ENCODE results near the gene QRICH1.
A peak's percentile ranks its signal among the peaks of the same experiment; 100 is the strongest.

Gene QRICH1

DNA sequence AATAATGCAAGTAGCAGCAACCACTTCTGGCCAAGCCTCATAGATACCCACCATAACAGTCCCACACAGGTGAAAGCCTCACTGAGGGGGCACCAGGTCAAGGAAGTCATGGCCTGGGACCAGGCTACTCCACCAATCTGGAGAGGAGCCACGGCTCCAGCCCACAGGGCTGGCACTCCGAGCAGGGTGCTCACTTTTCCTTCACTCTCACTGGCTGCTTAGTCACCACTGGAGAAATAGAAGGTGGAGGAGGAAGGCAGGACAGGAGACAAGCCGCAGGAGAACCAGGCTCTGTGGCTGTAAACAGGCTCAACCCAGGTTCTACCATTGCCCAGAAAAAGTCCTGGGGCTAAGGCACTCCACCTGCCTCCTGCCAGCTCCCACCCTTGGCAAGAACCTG is 25.6 kb upstream of the QRICH1 start:
- H3K79me2 ChIP-seq (ENCODE audit: insufficient read depth, low read length), result peaks cover 9% of the 10 kb centered on the region; the same call in 1 of the 2 replicates
- H4K20me1 ChIP-seq (ENCODE audit: low read depth, low read length), result no peaks in the 10 kb centered on the region
- TF ChIP-seq CTCF (IDR thresholded peaks at IDR 0.05; ENCODE audit: insufficient read depth, low read length, poor library complexity, severe bottlenecking), result no peak
- no peak for TF ChIP-seq EZH2phosphoT487 (conservative IDR thresholded peaks at IDR 0.05; ENCODE audit: low read length)
- peaks cover 15% of the 10 kb centered on the region for H3F3A ChIP-seq (ENCODE audit: insufficient read depth)
- no peak overlapping the region for H3K27ac ChIP-seq (ENCODE audit: low read depth, low read length)
- H3K4me3 ChIP-seq (ENCODE audit: insufficient read depth, low read length, poor library complexity, severe bottlenecking), result peak overlapping the region; percentile 72
- H3K27me3 ChIP-seq (ENCODE audit: low read length), result no peaks in the 10 kb centered on the region
- H2AFZ ChIP-seq (ENCODE audit: low read depth, low read length, severe bottlenecking), result no peak overlapping the region
- H3K36me3 ChIP-seq (ENCODE audit: low read length), result 0 out of 2 replicates have a peak, but pooled peaks cover 3% of the 10 kb centered on the region
- H3K9me3 ChIP-seq (ENCODE audit: insufficient read depth, low read length), result no peaks in the 10 kb centered on the region
- no peaks in the 10 kb centered on the region for H3K9me2 ChIP-seq (replicated peaks; ENCODE audit: insufficient read depth, low read length)
- H3K4me2 ChIP-seq (ENCODE audit: low read depth, low read length, poor library complexity, severe bottlenecking), result peak overlapping the region; percentile 90
- H3K9ac ChIP-seq (ENCODE audit: low read length), result peak overlapping the region; percentile 94

DNA sequence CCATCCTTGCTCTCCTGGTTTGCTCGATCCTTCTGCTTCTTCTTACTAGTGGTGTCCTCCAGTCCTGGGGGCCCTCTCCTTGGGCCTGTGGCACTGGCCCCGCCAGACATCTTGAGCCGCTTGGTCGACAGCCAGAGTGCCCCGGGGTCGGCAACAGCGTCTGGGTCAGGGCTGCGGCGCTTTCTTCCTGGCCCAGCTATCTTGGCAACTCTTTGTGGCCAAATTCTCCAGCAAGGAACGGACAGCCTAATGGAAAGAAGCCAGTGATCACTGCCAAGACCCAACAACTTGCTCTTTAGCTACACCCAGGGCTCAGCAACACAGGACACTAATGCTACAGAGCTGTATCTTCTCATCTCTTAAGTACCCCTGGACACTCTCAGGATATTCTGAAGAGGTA is 25.2 kb upstream of the QRICH1 start:
- Histone ChIP-seq H3K4me3 (ENCODE audit: insufficient read depth, low read length, poor library complexity, severe bottlenecking) (no peak overlapping the region), H4K20me1 (ENCODE audit: low read depth, low read length) (no peaks in the 10 kb centered on the region), H3K9me3 (ENCODE audit: insufficient read depth, low read length) (no peaks in the 10 kb centered on the region), H3K27me3 (ENCODE audit: low read length) (no peaks in the 10 kb centered on the region), H3K9ac (ENCODE audit: low read length) (no peak overlapping the region), H3F3A (ENCODE audit: insufficient read depth) (peaks cover 15% of the 10 kb centered on the region), H3K79me2 (ENCODE audit: insufficient read depth, low read length) (peaks cover 9% of the 10 kb centered on the region; the same call in 1 of the 2 replicates), H3K9me2 (replicated peaks; ENCODE audit: insufficient read depth, low read length) (no peaks in the 10 kb centered on the region), H3K27ac (ENCODE audit: low read depth, low read length) (no peak overlapping the region), H3K4me2 (ENCODE audit: low read depth, low read length, poor library complexity, severe bottlenecking) (peak overlapping the region; percentile 90), H3K36me3 (ENCODE audit: low read length) (0 out of 2 replicates have a peak, but pooled peaks cover 3% of the 10 kb centered on the region), H2AFZ (ENCODE audit: low read depth, low read length, severe bottlenecking) (no peak overlapping the region)
- TF ChIP-seq CTCF (IDR thresholded peaks at IDR 0.05; ENCODE audit: insufficient read depth, low read length, poor library complexity, severe bottlenecking), result no peak
- TF ChIP-seq EZH2phosphoT487 (conservative IDR thresholded peaks at IDR 0.05; ENCODE audit: low read length), result no peak

GRCh38 chr3:49112262-49112661 is 18.4 kb upstream of the QRICH1 start:
- Histone ChIP-seq H3K4me2 (ENCODE audit: low read depth, low read length, poor library complexity, severe bottlenecking) (no peak overlapping the region), H3K9ac (ENCODE audit: low read length) (no peak overlapping the region), H3K27me3 (ENCODE audit: low read length) (no peaks in the 10 kb centered on the region), H3K79me2 (ENCODE audit: insufficient read depth, low read length) (no peaks in the 10 kb centered on the region), H2AFZ (ENCODE audit: low read depth, low read length, severe bottlenecking) (no peak overlapping the region), H4K20me1 (ENCODE audit: low read depth, low read length) (no peaks in the 10 kb centered on the region), H3K27ac (ENCODE audit: low read depth, low read length) (no peak overlapping the region), H3K9me2 (replicated peaks; ENCODE audit: insufficient read depth, low read length) (no peaks in the 10 kb centered on the region), H3K36me3 (ENCODE audit: low read length) (no peaks in the 10 kb centered on the region), H3K4me3 (ENCODE audit: insufficient read depth, low read length, poor library complexity, severe bottlenecking) (no peak overlapping the region), H3F3A (ENCODE audit: insufficient read depth) (no peaks in the 10 kb centered on the region), H3K9me3 (ENCODE audit: insufficient read depth, low read length) (no peaks in the 10 kb centered on the region)
- no peak for TF ChIP-seq EZH2phosphoT487 (conservative IDR thresholded peaks at IDR 0.05; ENCODE audit: low read length)
- no peak for TF ChIP-seq CTCF (IDR thresholded peaks at IDR 0.05; ENCODE audit: insufficient read depth, low read length, poor library complexity, severe bottlenecking)

Data from SU-DHL-6 (cell line).